Mucosa of stomach (tissue), 1 donor: ENCODE data around the gene MCM8.

ENCODE experiments used
- H3K27me3 ChIP-seq: one replicate; pipeline ENCODE4 v1.7.0; 2013; ENCODE audit warnings: mild to moderate bottlenecking, low read length; ENCODE audit not compliant: control insufficient read depth, insufficient read depth
- H3K36me3 ChIP-seq: one replicate; pipeline ENCODE4 v1.7.0; 2013; ENCODE audit warnings: low read length; ENCODE audit not compliant: control insufficient read depth, insufficient read depth
- H3K4me1 ChIP-seq: one replicate; pipeline ENCODE4 v1.7.0; 2013; ENCODE audit warnings: mild to moderate bottlenecking, low read length; ENCODE audit not compliant: control insufficient read depth, insufficient read depth
- H3K4me3 ChIP-seq: one replicate; pipeline ENCODE4 v1.7.0; 2013; ENCODE audit warnings: low read length
- H3K9ac ChIP-seq: one replicate; pipeline ENCODE4 v1.7.0; 2013; ENCODE audit warnings: mild to moderate bottlenecking, low read length, moderate library complexity
- H3K9me3 ChIP-seq: one replicate; pipeline ENCODE4 v1.7.0; 2013; ENCODE audit warnings: mild to moderate bottlenecking, low read length, moderate library complexity; ENCODE audit not compliant: control insufficient read depth
- donor health status: Pancreatic carcinoma.

MCM8 gene

GRCh38 chr20:5968462-5968861 is 18.0 kb downstream of the MCM8 start:
- no peaks in the 10 kb centered on the region for H3K27me3 ChIP-seq
- H3K9me3 ChIP-seq: no peaks in the 10 kb centered on the region
- no peaks in the 10 kb centered on the region for H3K4me1 ChIP-seq
- no peak overlapping the region for H3K9ac ChIP-seq
- H3K4me3 ChIP-seq: no peak overlapping the region
- no peaks in the 10 kb centered on the region for H3K36me3 ChIP-seq

DNA sequence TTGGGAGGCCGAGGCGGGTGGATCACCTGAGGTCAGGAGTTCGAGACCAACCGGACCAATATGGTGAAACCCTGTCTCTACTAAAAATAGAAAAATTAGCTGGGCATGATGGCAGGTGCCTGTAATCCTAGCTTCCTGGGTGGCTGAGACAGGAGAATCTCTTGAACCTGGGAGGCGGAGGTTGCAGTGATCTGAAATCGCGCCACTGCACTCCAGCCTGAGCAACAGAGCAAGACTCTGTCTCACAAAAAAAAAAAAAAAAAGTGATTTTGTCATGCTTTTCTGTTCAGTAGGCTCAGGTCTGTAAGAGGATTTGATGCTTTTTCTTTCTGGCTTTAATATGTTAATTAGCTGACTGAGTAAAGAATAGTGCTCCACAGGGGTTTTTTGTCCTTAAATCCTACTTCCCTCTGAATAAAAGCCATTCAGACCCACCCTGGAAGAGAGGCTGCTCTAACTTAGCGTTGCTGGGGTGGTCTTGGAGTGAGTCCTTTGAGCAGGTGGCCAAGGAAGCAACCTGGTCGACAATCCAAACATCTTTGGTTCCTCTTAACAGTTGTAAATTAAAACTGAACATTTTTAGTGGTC is 19.0 kb downstream of the MCM8 start:
- no peaks in the 10 kb centered on the region for H3K36me3 ChIP-seq
- H3K4me3 ChIP-seq: no peak overlapping the region
- H3K4me1 ChIP-seq: no peaks in the 10 kb centered on the region
- no peaks in the 10 kb centered on the region for H3K27me3 ChIP-seq
- H3K9me3 ChIP-seq: no peaks in the 10 kb centered on the region
- H3K9ac ChIP-seq: no peak overlapping the region

- Histone ChIP-seq H3K4me1 (no peaks in the 10 kb centered on the region), H3K27me3 (no peaks in the 10 kb centered on the region), H3K36me3 (no peaks in the 10 kb centered on the region), H3K9ac (no peak overlapping the region), H3K9me3 (no peaks in the 10 kb centered on the region), H3K4me3 (no peak overlapping the region)
These were observed 19.5 kb downstream of the MCM8 start for GRCh38 chr20:5969940-5970339.

- Histone ChIP-seq H3K4me3 (no peak overlapping the region), H3K27me3 (no peaks in the 10 kb centered on the region), H3K36me3 (no peaks in the 10 kb centered on the region), H3K4me1 (no peaks in the 10 kb centered on the region), H3K9ac (no peak overlapping the region), H3K9me3 (no peaks in the 10 kb centered on the region)
These were observed 19.9 kb downstream of the MCM8 start for GRCh38 chr20:5970381-5970780.

DNA sequence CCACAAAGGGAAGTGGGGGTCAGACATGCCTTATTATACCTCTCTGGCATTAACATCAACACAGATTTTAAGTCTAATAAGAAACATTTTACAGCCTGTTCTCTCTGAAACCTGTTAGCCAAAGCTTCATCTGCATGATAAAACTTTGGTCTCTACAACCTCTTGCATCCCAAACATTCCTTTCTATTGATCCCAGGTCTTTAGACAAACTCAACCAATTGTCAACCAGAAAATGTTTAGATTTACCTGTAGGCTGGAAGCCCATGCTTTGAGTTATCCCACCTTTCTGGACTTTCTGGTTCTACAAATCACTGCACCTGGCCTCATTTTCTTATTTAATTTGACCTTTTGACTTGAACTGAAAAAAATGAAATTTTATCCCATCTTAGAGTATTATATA is 20.8 kb downstream of the MCM8 start:
- H3K4me1 ChIP-seq: no peaks in the 10 kb centered on the region
- no peaks in the 10 kb centered on the region for H3K36me3 ChIP-seq
- H3K4me3 ChIP-seq: no peak overlapping the region
- H3K9me3 ChIP-seq: no peaks in the 10 kb centered on the region
- H3K27me3 ChIP-seq: no peaks in the 10 kb centered on the region
- H3K9ac ChIP-seq: no peak overlapping the region

- no peaks in the 10 kb centered on the region for H3K9me3 ChIP-seq
- H3K4me3 ChIP-seq: no peak overlapping the region
- no peaks in the 10 kb centered on the region for H3K36me3 ChIP-seq
- no peaks in the 10 kb centered on the region for H3K27me3 ChIP-seq
- H3K4me1 ChIP-seq: no peaks in the 10 kb centered on the region
- no peak overlapping the region for H3K9ac ChIP-seq
These were observed 22.7 kb downstream of the MCM8 start for GRCh38 chr20:5973172-5973571.

- H3K27me3 ChIP-seq: no peaks in the 10 kb centered on the region
- no peaks in the 10 kb centered on the region for H3K9me3 ChIP-seq
- H3K4me3 ChIP-seq: no peak overlapping the region
- no peaks in the 10 kb centered on the region for H3K36me3 ChIP-seq
- no peak overlapping the region for H3K9ac ChIP-seq
- H3K4me1 ChIP-seq: no peaks in the 10 kb centered on the region
These were observed 23.5 kb downstream of the MCM8 start for GRCh38 chr20:5973971-5974370.

DNA sequence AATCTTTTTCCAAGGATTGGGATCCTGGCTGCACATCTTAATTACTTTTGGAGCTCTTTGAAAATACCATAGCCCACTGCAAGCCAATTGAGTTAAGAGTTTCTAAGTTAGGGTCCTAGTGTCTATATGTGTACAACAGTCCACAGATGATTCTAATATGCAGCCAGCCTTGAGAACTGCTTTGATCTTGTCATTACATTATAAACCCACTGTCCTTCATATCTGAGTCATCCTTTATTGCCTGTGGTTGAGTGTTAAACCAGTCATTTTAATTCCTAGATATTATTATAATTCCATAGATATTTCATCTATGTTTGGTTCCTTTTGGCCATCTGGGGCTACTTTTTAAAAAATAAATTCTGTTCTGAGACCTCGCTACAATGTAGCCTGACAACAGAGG is 24.1 kb downstream of the MCM8 start:
- Histone ChIP-seq H3K36me3 (no peaks in the 10 kb centered on the region), H3K4me1 (no peaks in the 10 kb centered on the region), H3K4me3 (no peak overlapping the region), H3K27me3 (no peaks in the 10 kb centered on the region), H3K9me3 (no peaks in the 10 kb centered on the region), H3K9ac (no peak overlapping the region)

- Histone ChIP-seq H3K9ac (no peak overlapping the region), H3K36me3 (no peaks in the 10 kb centered on the region), H3K9me3 (no peaks in the 10 kb centered on the region), H3K27me3 (no peaks in the 10 kb centered on the region), H3K4me3 (no peak overlapping the region), H3K4me1 (no peaks in the 10 kb centered on the region)
These were observed 25.3 kb downstream of the MCM8 start for GRCh38 chr20:5975778-5976177.

DNA sequence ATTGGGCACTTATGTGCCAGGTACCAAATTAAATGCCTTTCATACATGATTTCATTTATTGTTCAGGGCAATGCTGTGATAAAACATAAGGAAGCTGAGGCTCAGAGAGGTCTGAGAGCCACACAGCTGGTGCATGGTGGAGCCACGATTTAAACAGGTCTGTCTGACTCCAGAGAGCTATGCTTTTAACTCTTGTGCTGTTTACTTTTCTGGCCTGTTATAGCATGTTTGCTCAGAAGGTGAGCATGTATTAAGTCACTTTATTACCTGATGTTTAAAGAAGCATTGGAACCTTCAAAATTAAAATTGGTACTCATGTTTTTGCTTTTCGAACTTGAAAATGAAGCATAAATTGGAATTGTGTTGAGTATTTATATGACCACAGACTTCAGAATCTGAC is 26.8 kb downstream of the MCM8 start:
- Histone ChIP-seq H3K9me3 (no peaks in the 10 kb centered on the region), H3K9ac (no peak overlapping the region), H3K4me3 (no peak overlapping the region), H3K4me1 (no peaks in the 10 kb centered on the region), H3K36me3 (no peaks in the 10 kb centered on the region), H3K27me3 (no peaks in the 10 kb centered on the region)

GRCh38 chr20:5977975-5978374 is 27.5 kb downstream of the MCM8 start:
- Histone ChIP-seq H3K4me3 (no peak overlapping the region), H3K9ac (no peak overlapping the region), H3K9me3 (no peaks in the 10 kb centered on the region), H3K27me3 (no peaks in the 10 kb centered on the region), H3K4me1 (no peaks in the 10 kb centered on the region), H3K36me3 (no peaks in the 10 kb centered on the region)

DNA sequence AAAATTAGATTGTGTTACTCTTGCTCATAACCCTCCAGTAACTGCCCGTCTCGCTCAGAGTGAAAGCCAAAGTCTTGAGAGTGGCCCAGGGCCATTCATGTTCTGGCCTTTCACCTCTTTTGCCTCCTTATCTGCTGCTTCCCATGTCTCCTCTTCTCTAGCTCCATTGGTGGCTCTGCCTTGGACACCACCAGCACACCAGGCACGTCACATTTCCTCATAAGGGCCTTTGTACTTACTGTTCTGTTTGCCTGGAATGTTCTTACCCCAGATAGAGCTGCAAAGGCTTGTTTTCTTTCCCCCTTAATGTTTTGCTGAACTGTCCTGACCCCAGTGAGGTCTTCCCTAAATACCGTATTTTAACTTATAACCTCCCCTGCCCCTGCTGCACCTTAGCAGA is 29.3 kb downstream of the MCM8 start:
- Histone ChIP-seq H3K27me3 (no peaks in the 10 kb centered on the region), H3K4me1 (no peaks in the 10 kb centered on the region), H3K4me3 (no peak overlapping the region), H3K9ac (no peak overlapping the region), H3K36me3 (no peaks in the 10 kb centered on the region), H3K9me3 (no peaks in the 10 kb centered on the region)
